Endothelial cell of umbilical vein (primary cell): ENCODE data around the gene PRKCZ. TPM values are rescaled to one million over a fixed set of nuclear protein-coding genes. Genes with fewer than 3 reads are reported as not detected.

Experiments
- BruUV-seq: library from RNA; stranded (reverse); fragments of 400-500 nt; replicated peaks from 2 replicates; lab custom pipeline; 2021; lab: Mats Ljungman, UMichigan
- CTCF ChIA-PET: fragments of 300-600, 350-600 bp; sonication (Branson Sonifier 250); formaldehyde crosslinking; loops from one replicate; lab custom pipeline; 2021; ENCODE audit warnings: antibody characterized with exemption, inconsistent platforms; lab: Charles Lee
- POLR2A ChIA-PET: fragments of 300-600, 350-600 bp; sonication (Branson Sonifier 250); formaldehyde crosslinking; loops from one replicate; lab custom pipeline; 2021; ENCODE audit warnings: antibody characterized with exemption, inconsistent platforms; lab: Charles Lee
- DNase-seq: peaks from one replicate; pipeline ENCODE4 v3.0.0-alpha.2; 2011; ENCODE audit warnings: low read depth, low spot score
- FAIRE-seq: peaks from 2 replicates; lab custom pipeline; 2011; peaks lifted over from hg19 to GRCh38; lab: Jason Lieb, UNC
- H2AFZ ChIP-seq: 2 replicates; pipeline ENCODE4 v1.6.0; 2012; ENCODE audit warnings: low read depth, low read length, control low read depth, inconsistent platforms
- H3K27ac ChIP-seq: 2 replicates; pipeline ENCODE4 v1.5.1; 2011; ENCODE audit warnings: low read depth, mild to moderate bottlenecking, control low read depth, low read length, moderate library complexity; ENCODE audit not compliant: insufficient read depth
- H3K27me3 ChIP-seq, 2 experiments: 2 replicates each; pipeline versions ENCODE4 v1.6.0 to v1.6.1; 2011; ENCODE audit warnings: low read length in 2 of 2, mixed read lengths in 1 of 2; ENCODE audit not compliant: control insufficient read depth in 2 of 2, insufficient read depth in 2 of 2
- H3K36me3 ChIP-seq, 2 experiments: 2 replicates in 1 of 2; 3 replicates in 1 of 2; pipeline ENCODE4 v1.5.1; 2011; ENCODE audit warnings: low read length in 2 of 2, mild to moderate bottlenecking in 1 of 2, moderate library complexity in 1 of 2; ENCODE audit not compliant: control insufficient read depth in 2 of 2, insufficient read depth in 2 of 2; ENCODE audit errors: extremely low read depth in 1 of 2
- H3K4me1 ChIP-seq: 3 replicates; pipeline ENCODE4 v1.5.1; 2011; ENCODE audit warnings: mild to moderate bottlenecking, low read length; ENCODE audit not compliant: control insufficient read depth, insufficient read depth; ENCODE audit errors: extremely low read depth
- H3K4me2 ChIP-seq: 2 replicates; pipeline ENCODE4 v1.6.1; 2011; ENCODE audit warnings: low read length, control low read depth, mixed read lengths; ENCODE audit not compliant: insufficient read depth
- H3K4me3 ChIP-seq, 3 experiments: fragments of 200-600 bp in 1 of 3; sonication (generic), shearing (Covaris generic) in 1 of 3; replicated peaks in 1 of 3; 2 replicates each; pipeline ENCODE4 v1.5.1; 2011 to 2016; ENCODE audit warnings: control low read depth in 3 of 3, low read length in 3 of 3, mild to moderate bottlenecking in 2 of 3, inconsistent platforms in 1 of 3, low read depth in 1 of 3, moderate library complexity in 1 of 3; ENCODE audit not compliant: insufficient read depth in 1 of 3
- H3K79me2 ChIP-seq: 2 replicates; pipeline ENCODE4 v1.6.0; 2012; ENCODE audit warnings: low read length, inconsistent platforms; ENCODE audit not compliant: control insufficient read depth, insufficient read depth
- H3K9ac ChIP-seq: replicated peaks from 2 replicates; pipeline ENCODE3; 2011; ENCODE audit warnings: low read length, control low read depth; ENCODE audit not compliant: insufficient read depth; ENCODE audit errors: extremely low read depth
- H3K9me1 ChIP-seq: replicated peaks from 3 replicates; pipeline ENCODE4 v1.6.0; 2011; ENCODE audit warnings: mild to moderate bottlenecking, low read length; ENCODE audit not compliant: control insufficient read depth, insufficient read depth; ENCODE audit errors: extremely low read depth
- H3K9me3 ChIP-seq: replicated peaks from 2 replicates; pipeline ENCODE4 v1.5.1; 2012; ENCODE audit warnings: low read length, inconsistent platforms; ENCODE audit not compliant: control insufficient read depth, insufficient read depth
- H4K20me1 ChIP-seq: replicated peaks from 2 replicates; pipeline ENCODE3; 2011; ENCODE audit warnings: mild to moderate bottlenecking, low read length; ENCODE audit not compliant: control insufficient read depth, insufficient read depth; ENCODE audit errors: extremely low read depth
- CTCF ChIP-seq, 2 donors: IDR thresholded peaks; 1 replicate in 1 of 2; 2 replicates in 1 of 2; pipeline ENCODE4 v1.5.1; 2011; ENCODE audit warnings: low read length in 2 of 2, mild to moderate bottlenecking in 2 of 2, moderate library complexity in 2 of 2, control low read depth in 1 of 2, inconsistent platforms in 1 of 2, low read depth in 1 of 2; ENCODE audit not compliant: insufficient read depth in 1 of 2; ENCODE audit errors: extremely low read depth in 1 of 2
- EZH2 ChIP-seq: IDR thresholded peaks from 2 replicates; pipeline ENCODE4 v1.6.1; 2012; ENCODE audit warnings: borderline replicate concordance, low read depth, mild to moderate bottlenecking, moderate library complexity, low read length, inconsistent platforms; ENCODE audit not compliant: severe bottlenecking
- FOS ChIP-seq: IDR thresholded peaks from 2 replicates; pipeline ENCODE4 v1.6.1; 2011; ENCODE audit warnings: mild to moderate bottlenecking, low read length, moderate library complexity, borderline replicate concordance; ENCODE audit not compliant: insufficient read depth
- GATA2 ChIP-seq: IDR thresholded peaks from 2 replicates; pipeline ENCODE4 v1.7.0; 2011; ENCODE audit warnings: low read depth, mild to moderate bottlenecking, moderate library complexity, mixed read lengths, low read length; ENCODE audit not compliant: insufficient read length, insufficient read depth
- JUN ChIP-seq: IDR thresholded peaks from 2 replicates; pipeline ENCODE4 v1.6.1; 2011; ENCODE audit warnings: borderline replicate concordance, low read depth; ENCODE audit not compliant: insufficient read length, insufficient read depth
- MYC ChIP-seq: IDR thresholded peaks from one replicate; pipeline ENCODE4 v1.6.1; 2011; ENCODE audit warnings: mild to moderate bottlenecking, low read depth, low read length
- POLR2A ChIP-seq: IDR thresholded peaks from 2 replicates; pipeline ENCODE4 v1.6.1; 2012; ENCODE audit warnings: low read depth, mild to moderate bottlenecking, control low read depth, low read length
- POLR2AphosphoS5 ChIP-seq: IDR thresholded peaks from 2 replicates; pipeline ENCODE4 v1.6.1; 2012; ENCODE audit warnings: low read depth, mild to moderate bottlenecking, control low read depth, low read length, moderate library complexity; ENCODE audit not compliant: insufficient read depth
- dilution Hi-C: fragments of 300-500 bp; cut with MboI; formaldehyde crosslinking; loops from one replicate; pipeline ENCODE4 v1.15.0; 2019; ENCODE audit warnings: low sequenced_read_pairs; ENCODE audit not compliant: extremely low pct_ligation_motif_present
- intact Hi-C: fragments of 100-400 bp; cut with micrococcal nuclease; formaldehyde crosslinking; loops from one replicate; pipeline ENCODE4 v1.10.0; 2022
- polyA plus RNA-seq, 4 experiments: library from polyadenylated mRNA; depleted of rRNA in 3 of 4; stranded (reverse) in 3 of 4; unstranded in 1 of 4; fragments of >200 nt; gene quantifications; 2 replicates each; pipeline versions ENCODE4 v1.2.1 to v1.2.3, GENCODE V29; 2011 to 2012; ENCODE audit warnings: missing spikeins in 1 of 4
- total RNA-seq: library from RNA; stranded (reverse); gene quantifications from 2 replicates; pipeline ENCODE4 v1.2.3, GENCODE V29; 2021
- TF ChIP-seq, protein P1 (sequence below): IDR thresholded peaks from 2 replicates; pipeline ENCODE4 v1.6.1; 2011; ENCODE audit not compliant: insufficient read depth, insufficient read length

PRKCZ gene
- total and polyA plus RNA-seq, 2 donors (not counting 3 experiments of a cell fraction or from before 2014, with no cell fraction given) = 0.22 to 1.7 TPM

DNA sequence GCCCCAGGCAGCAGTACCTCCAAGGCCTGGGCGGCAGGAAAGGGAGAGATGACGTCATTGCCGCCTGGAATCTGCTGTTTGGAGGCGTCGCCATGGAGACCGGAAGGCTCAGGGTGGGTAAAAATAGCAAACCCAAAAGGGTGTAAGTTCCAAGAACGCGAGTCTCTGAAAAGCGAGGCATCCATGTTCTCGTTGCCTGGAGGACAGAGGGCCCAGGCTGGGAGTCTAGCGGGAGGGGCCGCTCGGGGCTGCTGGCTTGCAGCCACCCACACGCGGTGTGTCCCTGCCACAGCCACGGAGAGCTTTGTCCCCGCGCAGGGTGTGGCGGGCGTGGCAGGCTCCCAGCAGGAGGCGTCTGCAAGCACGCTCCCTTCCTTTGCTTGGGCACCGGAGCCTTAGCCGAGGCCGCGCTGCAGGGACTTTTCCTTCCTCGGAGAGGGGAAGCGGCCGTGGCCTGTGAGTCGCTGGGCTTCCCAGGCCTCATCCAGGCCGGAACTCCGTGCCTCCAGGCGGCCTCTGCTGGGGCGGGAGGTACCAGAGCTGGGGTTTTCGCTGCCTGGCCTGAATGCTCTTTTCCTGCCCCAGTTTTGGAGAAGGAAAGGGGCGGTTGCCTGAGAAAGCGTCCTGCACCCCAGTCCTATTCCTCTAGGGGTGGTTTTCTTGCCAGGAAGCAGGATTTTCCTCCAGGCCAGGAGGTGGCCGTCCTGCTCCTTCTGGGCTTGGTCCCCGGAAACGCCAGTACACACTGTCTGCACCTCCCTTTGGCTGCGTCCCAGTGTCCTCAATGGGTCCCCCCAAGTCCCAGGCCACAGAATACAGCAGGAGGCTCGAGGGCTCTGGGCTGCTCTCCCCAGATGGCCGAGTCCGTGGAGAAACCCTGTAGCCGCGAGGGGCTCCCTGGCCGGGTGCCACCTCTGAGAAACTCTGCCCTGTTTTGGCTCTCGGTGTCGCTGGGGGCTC lies 162.6 kb downstream of the PRKCZ start:
- dilution Hi-C loops (loop anchor here (10.0 kb wide), 1 partner anchor 92 kb away; no protein-coding TSS in a partner anchor), intact Hi-C loops (loop anchor here (1.0 to 5.0 kb wide), 6 partner anchors 8 to 99 kb away; no protein-coding TSS in a partner anchor)
- peak overlapping the region; percentile 95 for H3K9ac ChIP-seq
- H3K9me1 ChIP-seq = no peaks in the 10 kb centered on the region
- CTCF ChIA-PET = interaction anchor here (0.5 to 2.0 kb wide), 8 partner anchors 9 to 169 kb away, joined by 3 to 11 read pairs (median 4); partner anchors contain the start of gene FAAP20
- H3K4me1 ChIP-seq = peaks cover 37% of the 10 kb centered on the region
- peak overlapping the region; percentile 26 for H2AFZ ChIP-seq
- H3K4me3 ChIP-seq = peak overlapping the region in 2 of 3 experiments; percentile 2 to 27
- no peaks in the 10 kb centered on the region for H3K9me3 ChIP-seq
- no peaks in the 10 kb centered on the region for H4K20me1 ChIP-seq
- DNase-seq = peak; percentile 97
- no peaks in the 10 kb centered on the region for H3K27me3 ChIP-seq
- peak overlapping the region; percentile 26 for H3K4me2 ChIP-seq
- TF ChIP-seq, protein P1, sequence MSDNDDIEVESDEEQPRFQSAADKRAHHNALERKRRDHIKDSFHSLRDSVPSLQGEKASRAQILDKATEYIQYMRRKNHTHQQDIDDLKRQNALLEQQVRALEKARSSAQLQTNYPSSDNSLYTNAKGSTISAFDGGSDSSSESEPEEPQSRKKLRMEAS = no peak
- TF ChIP-seq GATA2 = no peak
- TF ChIP-seq POLR2AphosphoS5 = peak; percentile 82
- peak; percentile 24 for TF ChIP-seq FOS
- peak; percentile 89 for TF ChIP-seq JUN
- no peak for TF ChIP-seq EZH2
- peak; percentile 71 for TF ChIP-seq POLR2A
- no peak for TF ChIP-seq MYC
- peak; percentile 21 to 25 for TF ChIP-seq CTCF (IDR thresholded peaks at IDR 0.05; ENCODE audit: extremely low read depth in 1 of 2, insufficient read depth in 1 of 2, low read depth in 1 of 2, low read length in 2 of 2)
- POLR2A ChIA-PET = interaction anchor here (1.0 to 1.7 kb wide), 3 partner anchors 15 to 17 kb away, joined by 3 to 12 read pairs (median 6); partner anchors contain the start of gene SKI
- H3K27ac ChIP-seq = peak overlapping the region; percentile 98
- BruUV-seq = TSS peak; percentile 81
- H3K36me3 ChIP-seq = no peaks in the 10 kb centered on the region
- H3K79me2 ChIP-seq = no peaks in the 10 kb centered on the region
- FAIRE-seq = peak; percentile 98
